Tibial nerve (tissue), 4 donors: Measurements from ENCODE around the gene KIAA0319L.
"Not testable (repeated sequence)": the region's sequence is repeated elsewhere in the genome, so short reads cannot be mapped to it uniquely, and the experiment has no call there.

ENCODE experiments used
- EP300 ChIP-seq, 2 donors: sonication (generic); formaldehyde crosslinking; IDR thresholded peaks; one replicate each; pipeline ENCODE4 v1.6.1; 2017; ENCODE audit warnings: antibody characterized with exemption in 2 of 2, mild to moderate bottlenecking in 1 of 2
- POLR2A ChIP-seq, 2 donors: fragments of 450-650 bp; IDR thresholded peaks; one replicate each; pipeline ENCODE4 v1.6.1; 2017; ENCODE audit warnings: antibody characterized with exemption in 2 of 2, mild to moderate bottlenecking in 2 of 2, moderate library complexity in 2 of 2
- TF ChIP-seq, protein P1 (sequence below), 5 experiments: fragments of 200-600 bp in 3 of 5; fragments of 450-650 bp in 2 of 5; sonication (generic) in 3 of 5; IDR thresholded peaks; one replicate each; pipeline ENCODE4 v1.5.1; 2016 to 2019; ENCODE audit warnings: antibody characterized with exemption in 5 of 5, mild to moderate bottlenecking in 3 of 5, moderate library complexity in 2 of 5

- TF ChIP-seq EP300, POLR2A (IDR thresholded peaks at IDR 0.05): not testable (repeated sequence)
- TF ChIP-seq, protein P1, sequence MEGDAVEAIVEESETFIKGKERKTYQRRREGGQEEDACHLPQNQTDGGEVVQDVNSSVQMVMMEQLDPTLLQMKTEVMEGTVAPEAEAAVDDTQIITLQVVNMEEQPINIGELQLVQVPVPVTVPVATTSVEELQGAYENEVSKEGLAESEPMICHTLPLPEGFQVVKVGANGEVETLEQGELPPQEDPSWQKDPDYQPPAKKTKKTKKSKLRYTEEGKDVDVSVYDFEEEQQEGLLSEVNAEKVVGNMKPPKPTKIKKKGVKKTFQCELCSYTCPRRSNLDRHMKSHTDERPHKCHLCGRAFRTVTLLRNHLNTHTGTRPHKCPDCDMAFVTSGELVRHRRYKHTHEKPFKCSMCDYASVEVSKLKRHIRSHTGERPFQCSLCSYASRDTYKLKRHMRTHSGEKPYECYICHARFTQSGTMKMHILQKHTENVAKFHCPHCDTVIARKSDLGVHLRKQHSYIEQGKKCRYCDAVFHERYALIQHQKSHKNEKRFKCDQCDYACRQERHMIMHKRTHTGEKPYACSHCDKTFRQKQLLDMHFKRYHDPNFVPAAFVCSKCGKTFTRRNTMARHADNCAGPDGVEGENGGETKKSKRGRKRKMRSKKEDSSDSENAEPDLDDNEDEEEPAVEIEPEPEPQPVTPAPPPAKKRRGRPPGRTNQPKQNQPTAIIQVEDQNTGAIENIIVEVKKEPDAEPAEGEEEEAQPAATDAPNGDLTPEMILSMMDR (IDR thresholded peaks at IDR 0.05), result not testable (repeated sequence)
These were observed 93.5 kb downstream of the KIAA0319L start for GRCh38 chr1:35463749-35464148.
